Cardiac fibroblast (primary cell): ENCODE results near the gene ADM5.

ENCODE experiments used
- DNase-seq, 2 donors: peaks; one replicate each; pipeline versions ENCODE4 v3.0.0 to v3.0.0-alpha.2; 2010; ENCODE audit warnings: low read depth in 2 of 2
- H3K4me3 ChIP-seq, 2 donors: replicated peaks in 1 of 2; 1 replicate in 1 of 2; 2 replicates in 1 of 2; pipeline ENCODE4 v1.5.1; 2011; ENCODE audit warnings: low read depth in 2 of 2, low read length in 2 of 2, mild to moderate bottlenecking in 2 of 2, moderate library complexity in 1 of 2
- TF ChIP-seq, protein P1 (sequence below): IDR thresholded peaks from one replicate; pipeline ENCODE4 v1.5.1; 2011; ENCODE audit warnings: low read depth, mild to moderate bottlenecking, low read length, inconsistent platforms

The ADM5 gene

DNA sequence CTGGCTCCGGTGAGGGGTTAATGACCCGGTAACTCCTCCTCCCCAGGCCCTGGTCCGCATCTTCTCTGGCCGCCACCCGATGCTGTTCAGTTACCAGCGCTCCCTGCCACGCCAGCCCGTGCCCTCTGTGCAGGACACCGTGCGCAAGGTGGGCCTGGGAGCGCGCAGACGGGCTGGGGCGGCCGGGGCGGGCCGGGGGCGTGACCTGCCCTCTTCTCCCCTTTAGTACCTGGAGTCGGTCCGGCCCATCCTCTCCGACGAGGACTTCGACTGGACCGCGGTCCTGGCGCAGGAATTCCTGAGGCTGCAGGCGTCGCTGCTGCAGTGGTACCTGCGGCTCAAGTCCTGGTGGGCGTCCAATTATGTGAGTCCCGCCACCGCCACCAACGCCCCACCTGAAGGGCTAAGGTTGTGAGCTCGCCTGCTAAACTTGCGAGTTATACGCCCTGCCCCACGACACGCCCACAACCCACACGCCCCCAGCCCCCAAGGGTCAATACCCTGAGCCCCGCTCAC, 11.9 kb downstream of the ADM5 start:
- DNase-seq, result no peak
- TF ChIP-seq, protein P1, sequence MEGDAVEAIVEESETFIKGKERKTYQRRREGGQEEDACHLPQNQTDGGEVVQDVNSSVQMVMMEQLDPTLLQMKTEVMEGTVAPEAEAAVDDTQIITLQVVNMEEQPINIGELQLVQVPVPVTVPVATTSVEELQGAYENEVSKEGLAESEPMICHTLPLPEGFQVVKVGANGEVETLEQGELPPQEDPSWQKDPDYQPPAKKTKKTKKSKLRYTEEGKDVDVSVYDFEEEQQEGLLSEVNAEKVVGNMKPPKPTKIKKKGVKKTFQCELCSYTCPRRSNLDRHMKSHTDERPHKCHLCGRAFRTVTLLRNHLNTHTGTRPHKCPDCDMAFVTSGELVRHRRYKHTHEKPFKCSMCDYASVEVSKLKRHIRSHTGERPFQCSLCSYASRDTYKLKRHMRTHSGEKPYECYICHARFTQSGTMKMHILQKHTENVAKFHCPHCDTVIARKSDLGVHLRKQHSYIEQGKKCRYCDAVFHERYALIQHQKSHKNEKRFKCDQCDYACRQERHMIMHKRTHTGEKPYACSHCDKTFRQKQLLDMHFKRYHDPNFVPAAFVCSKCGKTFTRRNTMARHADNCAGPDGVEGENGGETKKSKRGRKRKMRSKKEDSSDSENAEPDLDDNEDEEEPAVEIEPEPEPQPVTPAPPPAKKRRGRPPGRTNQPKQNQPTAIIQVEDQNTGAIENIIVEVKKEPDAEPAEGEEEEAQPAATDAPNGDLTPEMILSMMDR, result no peak
- no peak overlapping the region for H3K4me3 ChIP-seq

DNA sequence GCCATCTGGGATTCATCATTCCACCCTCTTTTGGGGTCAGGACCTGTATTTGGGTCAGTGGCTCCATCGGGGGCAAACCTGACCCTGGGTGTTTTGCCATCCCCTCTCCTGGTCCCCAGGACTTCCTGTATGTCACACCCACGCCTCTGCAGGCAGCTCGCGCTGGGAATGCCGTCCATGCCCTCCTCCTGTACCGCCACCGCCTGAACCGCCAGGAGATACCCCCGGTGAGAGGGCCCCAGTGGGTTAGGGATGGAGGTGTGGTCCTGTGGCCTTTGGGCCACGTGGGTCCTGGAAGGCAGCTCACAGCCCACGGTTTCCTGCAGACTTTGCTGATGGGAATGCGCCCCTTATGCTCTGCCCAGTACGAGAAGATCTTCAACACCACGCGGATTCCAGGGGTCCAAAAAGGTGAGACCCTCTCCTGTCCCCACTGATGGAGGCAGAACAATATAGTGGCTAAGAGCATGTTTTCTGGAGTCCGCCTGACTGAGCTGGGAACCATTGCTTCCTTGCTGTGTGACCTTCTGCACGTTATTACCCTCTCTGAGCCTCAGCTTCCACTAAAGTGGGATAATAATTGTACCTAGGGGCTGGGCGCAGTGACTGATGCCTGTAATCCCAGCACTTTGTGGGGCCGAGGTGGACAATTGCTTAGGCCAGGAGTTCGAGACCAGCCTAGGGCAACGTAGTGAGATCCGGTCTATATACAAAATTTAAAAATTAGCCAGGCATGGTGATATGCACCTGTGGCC, 15.7 kb downstream of the ADM5 start:
- DNase-seq, result no peak
- TF ChIP-seq, protein P1, result no peak
- H3K4me3 ChIP-seq, result no peak overlapping the region

DNA sequence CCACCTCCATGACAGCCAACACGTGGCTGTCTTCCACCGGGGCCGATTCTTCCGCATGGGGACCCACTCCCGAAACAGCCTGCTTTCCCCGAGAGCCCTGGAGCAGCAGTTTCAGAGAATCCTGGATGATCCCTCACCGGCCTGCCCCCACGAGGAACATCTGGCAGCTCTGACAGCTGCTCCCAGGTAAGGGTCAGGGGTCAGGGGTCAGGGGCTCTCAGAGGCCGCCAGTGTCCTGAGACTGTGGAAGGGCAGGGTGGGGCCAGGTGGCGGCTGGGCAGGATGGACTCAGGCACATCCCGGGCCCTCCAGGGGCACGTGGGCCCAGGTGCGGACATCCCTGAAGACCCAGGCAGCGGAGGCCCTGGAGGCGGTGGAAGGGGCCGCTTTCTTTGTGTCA, 16.5 kb downstream of the ADM5 start:
- TF ChIP-seq, protein P1, result no peak
- no peak overlapping the region for H3K4me3 ChIP-seq
- no peak for DNase-seq

GRCh38 chr19:49710372-49710951, 21.1 kb downstream of the ADM5 start:
- peak; percentile 42 to 75 for DNase-seq
- no peak overlapping the region for H3K4me3 ChIP-seq
- TF ChIP-seq, protein P1, result no peak

DNA sequence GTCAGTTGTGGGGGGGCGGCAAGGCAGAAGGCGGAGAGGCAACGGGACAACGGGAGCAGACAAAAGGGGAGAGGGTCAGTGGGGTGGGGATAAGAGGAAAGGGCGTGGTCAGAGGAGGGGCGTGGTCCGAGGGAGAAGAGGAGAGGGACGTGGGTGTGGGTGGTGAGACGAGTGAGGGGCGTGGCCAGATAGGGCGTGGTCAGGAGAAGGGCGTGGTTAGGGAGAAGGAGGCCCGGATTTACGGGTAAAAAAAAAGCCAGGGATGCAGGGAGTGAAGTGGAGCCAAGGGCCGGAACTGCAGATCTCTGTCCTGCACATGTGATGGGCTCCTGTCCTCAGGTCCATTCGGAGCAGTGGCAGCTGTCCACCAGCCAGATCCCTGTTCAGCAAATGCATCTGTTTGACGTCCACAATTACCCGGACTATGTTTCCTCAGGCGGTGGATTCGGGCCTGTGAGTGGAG, 23.0 kb downstream of the ADM5 start:
- peak; percentile 81 to 83 for DNase-seq
- H3K4me3 ChIP-seq, result peak overlapping the region in 1 of 2 donors; percentile 21
- TF ChIP-seq, protein P1, result no peak

- no peak for DNase-seq
- H3K4me3 ChIP-seq, result no peak overlapping the region
- TF ChIP-seq, protein P1, result no peak
Observed at GRCh38 chr19:49713236-49713845, 23.9 kb downstream of the ADM5 start.
